ENCODE results near the gene HECTD4.

- TF ChIP-seq EP300 (IDR thresholded peaks at IDR 0.05): no peak
- no peak for TF ChIP-seq POLR2AphosphoS5 (IDR thresholded peaks at IDR 0.05)
Measured at GRCh38 chr12:112134731-112135130, 247.5 kb downstream of the HECTD4 start.

All from suprapubic skin (tissue), 4 donors.